Measurements from ENCODE around the gene MPC2.
A peak's percentile ranks its signal among the peaks of the same experiment; 100 is the strongest.
"Not testable (repeated sequence)": the region's sequence is repeated elsewhere in the genome, so short reads cannot be mapped to it uniquely, and the experiment has no call there.

MPC2 gene

DNA sequence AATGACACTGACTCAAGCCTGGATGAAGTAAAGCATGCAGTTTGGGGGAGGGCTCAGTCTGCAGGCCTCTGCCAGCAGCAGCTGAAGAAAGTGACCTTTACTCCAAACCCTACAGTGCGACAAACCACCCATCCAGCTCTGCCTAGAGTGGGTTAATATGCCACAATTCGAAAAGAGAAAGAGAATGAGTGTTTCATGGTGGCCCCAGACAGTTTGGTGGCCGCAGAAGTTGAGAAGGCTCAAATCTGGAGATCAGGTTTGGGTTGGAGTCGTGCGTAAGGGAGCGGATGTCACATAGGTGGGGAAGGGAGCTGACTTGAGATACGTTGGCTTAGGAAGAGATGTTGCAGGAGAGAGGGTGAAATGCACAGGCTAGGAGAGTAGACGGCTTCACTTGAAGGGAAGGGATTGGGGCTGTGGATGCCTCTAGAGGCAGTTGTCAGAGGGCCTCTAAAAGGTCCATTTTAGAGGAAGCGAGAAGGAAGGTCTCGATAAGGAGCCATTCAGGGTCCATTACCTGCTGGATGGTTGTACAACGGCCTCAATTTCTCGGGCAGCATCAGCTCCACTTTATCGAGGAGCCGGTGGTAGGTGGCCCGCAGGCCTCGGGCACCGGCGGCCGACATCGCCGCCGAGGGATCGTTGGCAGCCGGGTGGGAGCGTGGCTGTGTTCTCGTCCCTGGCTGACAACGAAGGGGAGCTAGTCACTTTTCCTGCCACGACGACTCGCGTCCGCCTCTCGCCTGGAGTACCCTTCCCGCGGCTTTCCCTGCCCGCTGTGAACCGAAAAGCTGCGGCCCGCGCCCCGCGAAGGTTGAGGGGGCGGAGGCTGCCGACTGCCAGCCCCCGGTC is 1.4 kb downstream of the MPC2 start:
- peak overlapping the region; percentile 85 for H3K4me3 ChIP-seq (ENCODE audit: low read length)
- TF ChIP-seq, protein P1, sequence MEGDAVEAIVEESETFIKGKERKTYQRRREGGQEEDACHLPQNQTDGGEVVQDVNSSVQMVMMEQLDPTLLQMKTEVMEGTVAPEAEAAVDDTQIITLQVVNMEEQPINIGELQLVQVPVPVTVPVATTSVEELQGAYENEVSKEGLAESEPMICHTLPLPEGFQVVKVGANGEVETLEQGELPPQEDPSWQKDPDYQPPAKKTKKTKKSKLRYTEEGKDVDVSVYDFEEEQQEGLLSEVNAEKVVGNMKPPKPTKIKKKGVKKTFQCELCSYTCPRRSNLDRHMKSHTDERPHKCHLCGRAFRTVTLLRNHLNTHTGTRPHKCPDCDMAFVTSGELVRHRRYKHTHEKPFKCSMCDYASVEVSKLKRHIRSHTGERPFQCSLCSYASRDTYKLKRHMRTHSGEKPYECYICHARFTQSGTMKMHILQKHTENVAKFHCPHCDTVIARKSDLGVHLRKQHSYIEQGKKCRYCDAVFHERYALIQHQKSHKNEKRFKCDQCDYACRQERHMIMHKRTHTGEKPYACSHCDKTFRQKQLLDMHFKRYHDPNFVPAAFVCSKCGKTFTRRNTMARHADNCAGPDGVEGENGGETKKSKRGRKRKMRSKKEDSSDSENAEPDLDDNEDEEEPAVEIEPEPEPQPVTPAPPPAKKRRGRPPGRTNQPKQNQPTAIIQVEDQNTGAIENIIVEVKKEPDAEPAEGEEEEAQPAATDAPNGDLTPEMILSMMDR (conservative IDR thresholded peaks at IDR 0.05; ENCODE audit: low read length): no peak
- peak; percentile 37 for DNase-seq (ENCODE audit: low read depth)

DNA sequence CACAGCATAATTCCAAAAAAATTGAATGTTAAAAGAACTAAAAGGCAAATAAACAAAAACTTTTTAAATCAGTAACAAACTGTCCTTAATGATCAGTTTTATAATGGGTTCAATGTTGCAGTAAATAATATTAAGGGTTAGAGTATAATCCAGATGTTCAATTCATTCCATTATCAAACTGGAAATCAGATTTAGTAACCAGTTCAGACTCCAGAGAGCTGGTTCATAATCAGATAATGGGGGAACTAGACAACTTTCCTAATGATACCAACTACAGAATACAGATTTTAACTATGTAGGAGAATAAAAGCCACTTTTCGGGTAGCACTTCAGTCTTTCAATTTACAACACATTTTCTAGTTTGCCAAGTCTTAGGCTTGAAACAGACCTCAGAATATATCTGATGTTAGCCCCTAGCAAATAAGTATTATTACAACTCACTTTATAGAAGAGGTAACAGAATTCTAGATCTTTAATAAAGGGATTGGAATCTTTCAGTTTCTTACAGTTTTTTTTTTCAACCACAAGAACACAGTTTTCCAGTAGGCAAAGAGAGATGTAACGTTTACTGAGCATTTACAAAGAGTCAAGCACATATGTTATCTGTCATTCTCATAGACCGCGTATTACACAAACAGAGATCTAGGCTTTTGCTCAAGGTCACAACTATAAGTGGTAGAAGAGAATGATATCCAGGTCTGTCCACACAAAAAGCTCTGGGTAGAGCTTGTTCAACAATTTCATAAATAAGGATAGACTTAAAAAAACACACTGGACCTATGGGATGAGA is 2.3 kb downstream of the MPC2 start:
- TF ChIP-seq, protein P1 (conservative IDR thresholded peaks at IDR 0.05; ENCODE audit: low read length): no peak
- DNase-seq (ENCODE audit: low read depth): peak; percentile 40

DNA sequence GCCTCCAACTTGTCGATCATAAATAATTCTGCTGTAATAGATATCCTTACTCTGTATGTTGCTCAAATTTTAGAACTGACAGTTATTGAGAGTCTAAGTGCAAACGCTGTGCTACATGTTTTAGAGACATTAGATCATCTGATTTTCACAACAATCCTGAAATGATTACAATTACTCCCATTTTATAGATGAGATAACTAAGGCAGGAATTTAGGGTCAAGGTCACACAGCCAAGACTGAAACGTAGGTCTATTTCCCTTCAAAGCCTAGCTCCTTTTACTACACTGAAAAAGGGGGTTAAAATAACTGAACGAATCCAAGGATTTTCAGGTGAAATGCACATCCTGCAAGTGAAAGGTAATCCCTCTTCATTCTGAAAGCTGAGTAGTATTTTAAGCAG is 3.1 kb downstream of the MPC2 start:
- DNase-seq (ENCODE audit: low read depth): no peak
- H3K4me3 ChIP-seq (ENCODE audit: low read length): peak overlapping the region; percentile 85
- TF ChIP-seq, protein P1 (conservative IDR thresholded peaks at IDR 0.05; ENCODE audit: low read length): no peak

More for the DNA sequence above, 2.3 kb downstream of the MPC2 start:
- peak overlapping the region; percentile 85 for H3K4me3 ChIP-seq (ENCODE audit: low read length)

DNA sequence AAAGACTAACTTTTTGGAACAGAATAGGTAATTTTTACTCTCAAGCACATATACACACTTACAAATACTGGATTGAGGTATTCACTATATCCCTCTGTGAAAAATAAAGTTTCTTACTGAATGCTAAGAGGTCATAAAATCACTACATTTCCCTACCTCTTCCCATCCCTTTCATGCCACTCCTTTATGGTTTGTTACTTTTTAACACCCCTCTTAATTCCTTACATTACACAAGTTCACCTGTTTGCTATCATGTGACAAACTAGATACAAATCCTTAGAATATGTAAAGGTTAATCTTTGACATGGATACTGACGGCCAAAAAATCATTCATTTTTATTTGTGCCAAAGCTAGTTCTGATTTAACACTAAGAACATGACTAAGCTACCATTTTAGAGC is 7.1 kb downstream of the MPC2 start:
- TF ChIP-seq, protein P1 (conservative IDR thresholded peaks at IDR 0.05; ENCODE audit: low read length): no peak
- H3K4me3 ChIP-seq (ENCODE audit: low read length): no peak overlapping the region
- DNase-seq (ENCODE audit: low read depth): no peak

DNA sequence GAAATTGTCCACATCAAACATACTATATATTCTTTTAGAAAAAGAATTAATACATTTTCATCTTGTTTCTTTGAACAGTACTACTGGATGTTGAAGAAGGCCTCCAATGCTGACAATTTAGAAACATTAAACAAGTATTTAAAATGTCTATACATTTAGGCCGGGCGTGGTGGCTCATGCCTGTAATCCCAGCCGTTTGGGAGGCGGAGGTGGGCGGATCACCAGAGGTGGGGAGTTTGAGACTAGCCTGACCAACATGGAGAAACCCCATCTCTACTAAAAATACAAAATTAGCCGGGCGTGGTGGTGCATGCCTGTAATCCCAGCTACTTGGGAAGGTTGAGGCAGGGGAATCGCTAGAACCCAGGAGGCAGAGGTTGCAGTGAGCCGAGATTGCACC is 8.0 kb downstream of the MPC2 start:
- not testable (repeated sequence) for DNase-seq (ENCODE audit: low read depth); H3K4me3 ChIP-seq (ENCODE audit: low read length)

DNA sequence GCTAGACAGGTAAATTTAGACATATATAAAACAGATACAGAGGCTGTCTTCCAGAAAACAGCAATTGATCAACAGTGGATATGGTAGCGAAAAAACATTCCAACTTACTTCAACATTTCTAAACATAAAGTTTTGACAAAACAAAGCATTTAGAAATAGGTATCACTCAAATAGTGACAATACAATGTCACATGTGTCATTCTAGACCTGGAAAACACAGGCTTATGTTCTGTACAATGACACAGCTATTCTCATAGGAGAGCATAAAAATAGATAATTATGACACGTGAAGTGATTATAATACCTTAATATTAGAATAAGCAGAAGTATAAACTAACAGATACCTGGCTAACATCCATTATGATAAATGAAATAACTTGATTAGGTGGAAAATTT is 8.4 kb downstream of the MPC2 start:
- TF ChIP-seq, protein P1 (conservative IDR thresholded peaks at IDR 0.05; ENCODE audit: low read length): no peak
- H3K4me3 ChIP-seq (ENCODE audit: low read length): no peak overlapping the region
- DNase-seq (ENCODE audit: low read depth): no peak

DNA sequence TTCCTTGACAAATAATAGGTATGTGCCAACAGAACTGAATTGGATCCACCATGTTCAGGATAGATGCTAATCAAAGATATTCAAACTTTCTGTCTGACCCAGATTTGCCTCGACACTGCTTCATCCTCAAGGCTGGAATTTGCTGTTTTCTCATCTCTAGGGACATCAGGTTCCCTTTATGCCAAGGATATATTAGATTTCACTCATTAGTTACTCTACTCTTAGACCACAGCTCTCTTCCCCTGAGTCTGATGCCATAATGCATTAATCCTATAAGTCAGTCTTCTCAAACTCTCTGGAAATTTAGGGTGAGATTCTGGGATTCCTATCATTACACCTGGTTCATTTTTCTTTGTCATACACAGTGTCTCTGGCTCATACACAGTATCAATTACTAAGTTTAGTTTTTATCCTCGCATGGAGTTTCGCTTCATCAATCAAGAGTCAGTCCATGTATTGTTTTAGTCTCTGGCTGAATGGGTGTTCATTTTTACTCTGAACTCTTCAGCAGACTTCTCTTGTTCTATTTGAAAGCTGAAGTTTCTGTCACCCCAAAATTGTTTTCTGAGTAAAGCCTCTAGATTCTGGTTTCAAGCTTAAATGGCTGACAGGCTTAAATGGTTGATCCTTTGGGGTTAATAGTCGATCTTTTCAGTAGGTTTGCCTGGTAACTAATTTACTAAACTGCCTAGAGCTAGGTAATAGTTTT is 9.7 kb downstream of the MPC2 start:
- TF ChIP-seq, protein P1 (conservative IDR thresholded peaks at IDR 0.05; ENCODE audit: low read length): no peak
- DNase-seq (ENCODE audit: low read depth): no peak
- H3K4me3 ChIP-seq (ENCODE audit: low read length): no peak overlapping the region

Measured in AG10803 (cell line).